Lower leg skin (tissue), 3 donors: Measurements from ENCODE around the gene CRYBG2.

ENCODE experiments used
- CTCF ChIP-seq, 3 donors: fragments of 450-650 bp; IDR thresholded peaks; one replicate each; pipeline ENCODE4 v1.5.1; 2016; ENCODE audit warnings: antibody characterized with exemption in 3 of 3, mild to moderate bottlenecking in 3 of 3, moderate library complexity in 2 of 3
- POLR2A ChIP-seq, 2 donors: fragments of 450-650 bp; IDR thresholded peaks; one replicate each; pipeline ENCODE4 v1.6.1; 2016 to 2017; ENCODE audit warnings: antibody characterized with exemption in 2 of 2, mild to moderate bottlenecking in 1 of 2, moderate library complexity in 1 of 2

- TF ChIP-seq CTCF (IDR thresholded peaks at IDR 0.05), result no peak
- TF ChIP-seq POLR2A (IDR thresholded peaks at IDR 0.05), result no peak
Measured at GRCh38 chr1:26337206-26337535, 16.8 kb downstream of the CRYBG2 start.
